NCI-H774 (cell line): ENCODE results near the gene LINC01488.
A peak's percentile ranks its signal among the peaks of the same experiment; 100 is the strongest.

Experiments
- DNase-seq: peaks from one replicate; lab custom pipeline; 2025; lab: John Stamatoyannopoulos, UW

The LINC01488 gene

DNA sequence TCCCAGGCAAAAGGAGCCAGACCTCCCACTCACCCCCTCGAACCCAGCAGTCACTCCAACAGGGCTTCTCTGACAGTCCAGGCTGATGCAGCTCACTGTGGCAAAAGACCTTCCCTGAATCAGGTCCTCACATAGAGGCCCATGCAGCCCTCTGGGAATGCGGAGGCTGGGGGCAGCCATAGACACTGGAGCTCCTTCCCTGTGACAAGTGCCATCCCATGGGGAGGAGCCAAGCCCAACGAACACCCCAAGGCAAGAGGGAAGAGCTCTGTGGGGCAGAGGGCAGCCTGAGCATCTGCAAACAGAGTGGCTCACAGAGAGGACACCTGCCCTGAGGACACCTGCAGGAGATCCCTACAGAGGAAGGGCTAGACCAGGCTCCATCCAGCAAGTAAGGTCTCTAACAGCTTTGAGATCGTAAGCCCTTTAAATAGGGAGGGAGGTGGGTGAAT, at the start of gene LINC01488:
LINC01488 (plus strand) TSS at position 271 of the 452 bp plus-strand sequence.
- DNase-seq = no peak

DNA sequence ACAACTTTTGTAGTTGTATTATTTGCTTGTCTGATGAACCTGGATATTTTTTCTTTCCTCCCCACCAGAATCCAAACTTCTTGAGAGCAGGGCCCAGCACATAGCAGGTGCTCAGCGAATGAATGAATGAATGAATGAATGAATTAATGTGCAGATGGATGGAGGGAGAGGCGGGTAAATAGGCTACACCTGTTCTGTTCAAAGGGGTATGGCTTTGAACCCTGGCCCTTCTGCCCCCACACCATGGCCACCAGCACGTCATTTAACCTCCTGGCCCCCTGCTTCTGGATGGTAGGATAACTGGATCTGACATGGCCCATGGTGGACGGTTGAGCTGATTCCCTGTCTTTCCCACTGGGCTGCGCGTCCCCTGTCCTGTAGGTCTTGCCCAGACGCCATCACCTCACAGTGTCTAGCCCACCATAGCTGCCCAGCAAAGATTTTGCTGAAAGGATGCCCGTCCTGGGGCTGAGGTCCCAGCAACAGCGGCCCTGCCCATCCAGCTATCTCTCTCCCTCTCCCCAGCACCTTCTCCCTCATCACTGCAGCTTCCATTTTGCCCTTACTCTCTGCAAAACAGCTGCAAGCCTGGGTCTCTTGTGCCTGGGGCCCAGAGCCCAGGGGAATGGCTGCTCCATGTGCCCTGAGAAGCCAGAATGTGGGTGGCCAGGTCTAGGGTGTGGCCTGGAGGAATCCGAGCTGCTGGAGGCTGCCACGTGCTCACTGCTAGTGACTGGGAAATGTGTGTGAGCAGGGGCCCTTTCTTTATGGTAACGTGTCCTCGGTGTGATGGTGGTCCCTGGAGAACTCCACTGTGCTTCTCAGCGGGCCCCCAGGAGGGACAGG, 49.3 kb upstream of the LINC01488 start:
- no peak for DNase-seq

DNA sequence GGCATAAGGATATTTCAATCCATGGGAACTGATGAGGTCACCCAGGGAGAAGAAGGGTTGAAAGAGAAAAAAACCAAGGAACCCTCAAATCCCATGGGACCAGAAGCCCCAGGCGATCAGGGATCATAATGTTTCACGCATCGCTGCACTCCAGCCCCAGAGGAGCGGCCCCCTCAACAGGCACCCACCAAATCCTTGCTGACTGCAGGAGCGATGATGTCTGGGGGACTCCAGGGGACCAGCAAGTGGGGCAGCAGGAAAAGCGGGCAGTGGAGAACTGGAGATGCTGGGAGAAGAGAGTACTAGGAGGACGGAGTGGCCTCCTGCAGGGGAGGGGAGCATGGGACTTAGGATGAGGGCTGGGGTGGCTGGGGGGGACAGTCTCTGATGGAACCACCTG, 47.7 kb upstream of the LINC01488 start:
- no peak for DNase-seq

DNA sequence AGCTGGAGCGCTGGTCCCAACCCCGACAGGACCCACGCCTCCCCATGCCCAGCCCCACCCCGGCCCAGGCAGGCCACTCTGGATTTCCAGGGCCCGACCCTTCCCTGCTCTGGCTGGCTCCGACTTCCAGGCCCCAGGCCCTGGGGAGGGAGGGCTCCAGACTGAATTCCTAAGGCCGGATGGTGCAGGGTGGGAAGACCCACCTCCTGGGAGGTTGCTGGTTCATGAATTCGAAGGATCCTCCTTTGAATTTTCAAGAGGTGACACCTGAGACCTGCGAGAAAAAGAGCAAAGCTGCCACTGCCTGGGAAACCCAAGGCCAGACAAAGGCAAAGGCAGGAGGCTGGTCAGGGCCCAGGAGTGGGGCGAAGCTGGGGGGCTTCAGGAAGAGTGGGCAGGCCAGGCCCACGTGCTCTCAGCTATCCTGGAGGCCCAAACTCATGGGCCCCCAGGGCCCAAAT, 47.0 kb upstream of the LINC01488 start:
- no peak for DNase-seq

DNA sequence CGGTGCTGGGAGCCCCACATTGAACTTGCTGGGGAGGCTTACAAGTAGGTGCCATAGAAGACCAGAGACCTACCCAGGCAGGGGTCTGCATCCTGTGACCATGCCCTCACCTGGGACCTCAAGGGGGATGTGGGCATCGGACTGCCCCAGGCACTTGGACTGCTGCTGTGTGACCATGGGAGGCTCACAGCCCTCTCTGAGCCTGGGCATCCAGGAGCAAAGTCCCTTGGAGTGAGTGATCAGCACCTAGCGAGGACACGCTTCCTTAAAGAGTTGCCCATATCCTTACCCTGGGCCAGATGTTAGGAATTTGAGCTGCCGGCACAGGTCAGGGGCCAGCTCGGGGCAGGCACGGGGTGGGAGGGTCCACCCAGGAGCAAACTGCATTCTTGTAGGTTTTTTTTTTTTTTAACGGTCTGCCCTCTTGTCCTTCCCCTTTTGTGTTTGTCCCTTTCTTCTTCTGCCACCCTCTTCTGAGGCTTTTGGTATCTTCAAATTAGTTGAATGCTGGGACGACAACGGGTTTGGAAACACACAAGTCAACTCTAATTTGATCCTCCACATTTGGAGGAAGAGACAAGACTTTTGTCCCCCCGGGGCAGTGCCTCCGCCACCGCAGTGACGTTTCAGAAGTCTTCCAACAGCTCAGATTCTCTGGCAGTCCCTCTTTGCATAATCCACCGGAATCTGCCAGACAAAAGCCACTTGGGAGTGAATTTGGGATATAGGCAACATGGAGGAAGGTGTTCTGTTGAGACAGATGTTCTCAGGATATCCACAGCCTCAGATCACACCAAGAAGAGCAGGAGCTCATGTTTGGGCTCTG, 46.1 kb upstream of the LINC01488 start:
- no peak for DNase-seq

DNA sequence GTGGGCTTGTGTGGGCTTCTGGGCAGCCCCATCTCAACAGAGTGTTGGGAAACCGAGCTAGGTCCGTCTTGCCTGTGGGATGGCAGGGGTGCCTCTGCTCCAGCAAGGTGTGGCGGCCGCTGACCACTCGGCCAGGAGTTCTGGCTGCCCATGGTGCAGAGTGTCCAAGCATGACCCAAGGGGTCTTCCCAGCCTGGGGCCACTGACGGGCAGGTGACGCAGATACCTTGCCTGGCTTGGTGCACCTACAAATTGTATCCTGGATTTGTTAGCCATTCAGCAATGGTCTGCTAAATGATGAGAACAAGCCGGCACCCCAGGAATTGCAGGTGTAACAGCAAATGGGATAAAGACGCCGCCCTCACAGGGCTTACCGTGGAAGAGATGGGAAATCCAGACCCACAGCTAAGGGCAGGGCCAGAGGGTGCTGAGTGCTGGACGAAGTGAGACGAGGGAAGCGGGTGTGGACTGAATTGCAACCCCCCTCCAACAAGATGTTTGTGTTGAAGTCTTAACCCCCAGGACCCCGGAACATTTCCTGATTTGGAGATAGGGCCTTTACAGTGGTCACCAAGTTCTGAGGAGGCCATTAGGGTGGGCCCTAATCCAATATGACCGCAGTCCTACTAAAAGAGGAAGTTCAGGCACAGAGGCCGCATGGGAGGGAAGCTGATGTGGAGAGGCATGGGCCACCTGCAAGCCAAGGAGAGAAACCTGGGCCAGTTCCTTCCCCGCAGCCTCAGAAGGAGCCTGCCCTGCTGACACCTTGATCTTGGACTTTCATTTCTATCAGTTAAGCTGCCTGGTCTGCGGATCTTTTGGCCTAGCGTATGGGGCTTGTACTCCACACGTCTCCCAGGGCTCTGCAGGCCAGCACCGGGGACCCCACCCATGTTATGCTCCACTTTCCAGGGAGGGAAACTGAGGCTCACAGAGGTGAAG, 45.2 kb upstream of the LINC01488 start:
- DNase-seq = no peak

DNA sequence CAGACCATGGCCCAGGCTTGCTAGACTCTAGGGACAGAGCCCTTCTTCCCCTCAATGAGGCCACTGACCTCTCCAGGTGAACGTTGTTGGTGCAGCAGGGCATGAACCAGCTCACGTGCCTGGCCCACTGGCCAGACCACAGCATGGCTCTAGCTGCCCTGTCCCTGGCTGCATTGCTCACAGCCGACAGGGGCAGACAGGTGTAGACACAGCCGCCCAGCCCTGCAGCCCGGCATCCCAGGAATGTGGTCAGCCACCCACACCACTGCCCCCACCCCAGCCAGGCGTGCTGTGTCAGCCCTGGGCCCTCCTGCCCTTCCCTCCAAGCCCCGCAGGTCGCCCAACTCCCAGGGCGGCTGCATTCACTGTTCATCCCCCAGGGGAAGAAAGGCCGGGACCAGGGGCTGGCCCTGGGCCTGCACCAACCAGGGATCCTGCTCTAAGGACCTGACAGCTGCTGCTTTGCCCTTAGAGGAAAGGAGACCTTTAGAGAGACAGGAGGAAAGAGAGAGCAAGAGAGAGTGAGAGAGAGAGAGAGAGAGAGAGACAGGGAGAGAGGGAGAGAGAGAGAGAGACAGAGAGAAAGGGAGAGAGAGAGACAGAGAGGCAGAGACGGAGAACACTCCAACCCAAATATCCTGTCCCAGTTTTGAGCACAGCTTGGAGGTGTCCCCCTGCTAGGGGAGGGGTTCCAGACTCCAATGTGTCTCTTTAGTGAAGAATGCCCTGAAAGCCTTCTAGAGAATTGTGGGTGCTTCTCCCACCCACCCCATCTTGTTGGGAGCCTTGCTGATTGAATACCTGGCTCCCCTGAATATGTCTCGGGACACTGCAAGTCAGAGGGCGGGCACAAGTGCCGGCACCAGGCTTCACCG, 44.2 kb upstream of the LINC01488 start:
- DNase-seq = no peak

DNA sequence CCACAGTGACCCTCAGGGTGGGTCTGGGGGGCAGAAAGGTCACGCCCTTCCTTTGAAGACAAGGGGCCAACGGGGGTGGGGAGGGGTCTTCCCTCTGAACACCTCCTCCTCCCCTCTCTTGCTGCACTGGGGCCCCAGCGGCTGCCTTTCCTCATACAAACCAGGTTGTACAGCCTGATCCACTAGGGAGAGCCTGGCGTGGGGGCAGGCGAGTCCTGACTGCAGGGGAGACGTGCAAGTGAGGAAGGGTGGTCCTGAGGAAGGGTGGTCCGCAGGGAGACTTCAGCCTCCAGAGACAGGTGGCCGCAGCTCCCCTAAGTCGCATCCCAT, 43.6 kb upstream of the LINC01488 start:
- DNase-seq = no peak

DNA sequence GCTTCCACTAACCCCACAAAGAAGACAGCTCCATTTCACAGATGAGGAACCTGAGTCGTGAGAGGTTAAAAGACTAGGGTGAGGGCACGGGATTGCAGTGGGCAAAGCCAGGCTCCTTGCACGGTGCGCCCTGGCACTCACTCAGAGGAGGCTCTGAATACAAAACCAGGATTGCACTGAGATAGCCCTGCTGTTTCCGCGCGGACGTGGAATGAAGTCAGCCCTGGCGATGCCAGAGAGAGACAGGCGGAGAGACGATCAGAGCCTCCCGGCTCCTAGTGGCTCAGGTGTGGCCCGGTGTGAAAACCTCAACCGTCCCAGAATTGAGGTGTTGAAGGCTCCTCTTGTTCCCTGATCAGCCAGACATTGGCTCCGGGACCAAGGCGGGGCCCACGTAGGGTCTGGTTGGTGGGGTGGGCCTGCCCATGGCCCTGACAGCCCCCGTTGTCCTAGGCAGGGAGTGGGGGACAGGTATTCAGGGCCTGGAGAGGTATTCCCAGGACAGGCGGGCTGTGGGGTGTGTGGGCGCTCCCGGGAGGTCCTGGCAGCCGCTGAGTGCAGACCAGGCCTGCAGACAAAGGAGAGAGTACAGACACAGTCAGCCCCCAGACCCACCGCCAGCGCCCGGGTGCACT, 43.1 kb upstream of the LINC01488 start:
- no peak for DNase-seq

DNA sequence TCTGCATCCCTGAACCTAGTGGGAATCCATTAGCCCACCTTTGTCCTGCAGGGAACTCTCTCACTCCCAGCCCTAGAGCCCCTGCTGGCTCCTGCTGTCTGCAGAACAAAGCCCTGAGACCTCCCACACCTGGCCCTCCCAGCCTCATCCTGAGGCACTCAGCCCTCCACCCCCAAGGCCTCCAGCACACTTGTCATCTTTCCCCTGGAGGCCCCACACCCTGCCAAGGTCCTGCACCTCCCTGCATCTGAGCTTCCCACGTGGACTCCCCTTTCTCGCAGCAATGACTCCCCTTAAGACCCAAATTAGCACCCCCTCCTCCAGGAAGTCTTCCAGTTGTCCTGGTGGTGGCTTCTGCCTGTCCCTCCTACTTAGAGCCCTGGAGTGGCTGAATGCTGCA, 42.3 kb upstream of the LINC01488 start:
- DNase-seq = no peak

DNA sequence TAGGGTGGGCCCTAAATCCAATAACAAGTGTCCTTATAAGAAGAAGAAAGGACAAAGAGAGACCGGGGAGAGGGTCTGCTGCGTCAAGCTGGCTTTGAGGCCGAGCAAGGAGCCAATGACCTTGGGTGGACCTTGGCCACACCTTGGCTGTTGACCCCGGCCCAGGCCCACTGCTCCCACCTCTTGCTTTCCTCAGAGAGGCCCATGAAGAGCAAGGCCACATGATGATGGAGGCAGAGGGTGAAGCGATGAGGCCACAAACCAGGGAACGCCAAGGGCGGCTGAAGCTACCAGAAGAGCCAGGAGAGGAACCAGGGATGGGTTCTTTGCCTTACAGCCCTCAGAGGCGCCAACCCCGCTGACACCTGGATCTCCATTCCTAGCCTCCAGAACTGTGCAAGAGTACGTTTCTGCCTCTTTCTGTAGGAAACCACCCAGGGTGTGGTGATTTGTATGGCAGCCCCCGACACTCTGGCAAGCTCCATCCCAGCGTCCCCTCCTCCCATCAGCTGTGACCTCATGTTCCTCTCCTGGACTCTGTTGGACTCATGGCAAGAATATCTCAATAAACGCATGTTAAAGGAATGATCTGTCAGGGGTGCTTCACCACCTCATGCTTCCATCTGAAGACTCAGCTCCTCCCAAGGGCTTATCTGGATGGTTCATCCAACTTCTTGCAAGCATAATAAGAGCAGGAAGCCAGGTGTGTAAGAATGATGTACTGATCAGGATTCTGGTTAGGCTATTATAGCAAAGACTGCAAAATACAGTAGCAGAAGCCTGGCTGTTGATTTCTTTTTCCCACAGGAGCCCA, 41.6 kb upstream of the LINC01488 start:
- no peak for DNase-seq

DNA sequence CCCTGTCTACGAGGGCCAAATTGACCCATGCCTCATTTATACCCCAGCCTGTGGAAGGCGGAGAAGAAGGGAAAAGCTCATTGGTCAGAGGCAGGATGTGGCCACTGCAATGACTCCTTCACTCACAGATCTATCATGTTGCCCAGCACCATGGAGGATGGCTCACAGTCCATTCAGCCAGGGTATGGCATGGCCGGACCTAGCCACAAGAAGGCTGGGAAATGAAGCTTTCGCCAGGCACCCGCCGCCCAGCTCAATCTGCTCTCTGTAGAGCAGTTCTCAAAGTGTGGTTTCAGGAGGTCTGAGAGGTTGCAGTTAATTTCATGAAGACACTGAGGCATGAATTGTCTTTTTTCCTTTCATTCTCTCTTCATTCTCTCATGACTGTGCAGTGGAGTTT, 40.6 kb upstream of the LINC01488 start:
- no peak for DNase-seq

DNA sequence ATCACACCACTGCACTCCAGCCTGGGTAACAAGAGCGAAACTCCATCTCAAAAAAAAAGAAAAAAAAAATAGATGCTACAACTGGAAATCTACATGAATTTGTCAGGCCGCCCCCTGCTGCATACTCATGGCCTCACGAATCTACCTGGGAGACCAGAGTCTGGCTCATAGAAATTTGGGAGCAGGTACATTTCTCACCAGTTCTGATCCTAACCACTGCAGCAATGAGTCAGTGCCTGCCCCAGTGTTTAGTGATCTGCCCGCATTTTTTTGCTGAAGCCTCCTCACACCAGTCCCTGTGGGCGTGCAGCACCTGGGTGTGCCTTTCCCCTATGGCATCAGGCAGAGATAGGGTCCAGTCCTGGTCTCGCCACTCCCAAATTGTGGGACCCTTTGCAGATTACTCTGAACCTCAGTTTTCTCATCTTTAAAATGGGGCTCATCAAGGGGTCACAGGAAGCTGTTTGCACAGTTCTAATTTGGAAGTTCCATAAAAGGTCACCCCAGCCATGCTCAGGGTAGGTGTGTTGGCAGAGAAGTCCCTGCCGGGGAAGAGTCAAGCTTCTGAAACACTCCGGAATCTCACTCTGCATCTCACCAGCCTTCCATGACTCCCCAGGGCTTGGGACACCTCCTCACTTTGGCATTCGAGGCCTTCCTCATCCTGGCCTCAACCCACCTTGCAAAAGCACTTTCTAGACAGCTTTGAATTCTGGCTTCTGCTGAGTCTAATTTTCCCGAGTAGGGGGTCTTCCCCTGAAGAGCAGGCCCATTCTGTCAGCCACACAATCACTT, 39.3 kb upstream of the LINC01488 start:
- DNase-seq = no peak

DNA sequence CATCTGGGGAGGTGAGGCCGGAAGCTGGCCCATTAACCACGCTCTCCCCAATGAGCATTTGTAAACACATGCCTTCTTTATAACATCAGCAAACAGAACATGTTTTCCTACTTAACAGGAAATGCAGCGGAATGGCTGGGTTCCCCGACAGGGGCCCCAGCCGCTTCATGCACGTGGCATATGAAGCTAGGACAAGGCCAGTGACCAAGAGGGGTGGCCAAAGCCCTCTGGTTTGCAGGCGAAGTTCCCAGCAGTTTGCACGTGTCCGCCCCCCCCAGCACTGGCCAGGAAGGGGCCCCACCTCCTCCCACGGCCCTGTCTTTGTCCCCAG, 38.7 kb upstream of the LINC01488 start:
- no peak for DNase-seq

DNA sequence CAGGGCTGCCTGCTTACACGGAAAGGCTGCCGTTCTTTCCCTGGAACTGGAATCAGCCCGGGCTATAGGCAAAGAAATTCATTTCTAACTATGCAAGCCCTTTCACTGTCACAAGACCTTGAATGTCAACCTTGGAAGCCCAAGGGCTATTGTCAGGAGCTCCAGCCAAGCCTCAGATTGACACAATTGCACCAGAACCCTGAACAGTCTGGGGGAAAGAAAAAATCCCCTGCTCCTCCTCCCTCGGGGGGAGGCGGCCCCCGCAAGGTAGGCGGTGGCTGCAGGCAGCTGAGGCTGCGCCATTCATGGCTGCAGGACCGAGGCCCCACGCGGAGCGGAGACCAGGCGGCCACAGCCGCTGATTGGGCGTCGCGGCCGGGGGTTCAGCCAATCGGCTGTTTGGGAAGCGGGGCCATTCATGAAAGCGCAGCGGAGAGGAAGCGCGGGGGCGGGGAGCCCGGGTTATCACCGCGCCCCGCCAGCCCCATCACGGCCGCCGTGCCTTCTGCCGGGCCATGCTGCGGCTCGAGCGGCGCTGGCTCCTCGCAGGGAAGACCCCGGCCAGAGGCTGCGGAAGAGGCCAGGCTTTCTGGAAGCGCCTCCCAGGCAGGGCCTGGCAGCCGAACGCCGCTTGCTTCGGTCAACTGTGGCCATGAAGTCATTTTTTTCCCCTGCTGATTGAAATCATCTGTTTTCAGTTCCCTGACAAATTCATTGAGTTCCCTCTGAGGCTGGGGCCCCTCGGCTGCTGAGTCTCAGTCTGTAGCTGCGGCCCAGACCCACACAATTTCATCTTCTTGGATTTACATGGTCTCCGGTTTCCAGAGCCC, 38.1 kb upstream of the LINC01488 start:
- peak; percentile 10 for DNase-seq

DNA sequence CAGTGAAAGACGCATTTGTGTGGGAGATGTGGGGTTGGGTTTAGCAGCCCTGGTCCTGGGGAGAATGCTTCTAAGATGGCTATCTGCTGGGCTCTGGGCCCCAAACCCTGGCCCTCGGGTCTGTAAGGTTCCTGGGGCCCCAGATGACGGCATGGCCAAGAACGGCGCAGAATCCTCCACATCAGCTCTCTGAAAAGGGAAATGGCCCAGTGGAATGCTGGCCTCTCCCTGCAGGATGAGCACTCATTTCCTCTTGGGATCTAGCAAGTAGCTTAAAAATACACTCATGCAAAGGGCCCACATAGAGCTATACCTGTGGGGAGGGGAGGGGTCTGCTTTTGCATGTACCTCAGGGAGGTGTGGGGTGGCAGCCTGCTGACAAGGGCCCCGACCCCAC, 37.5 kb upstream of the LINC01488 start:
- DNase-seq = no peak

DNA sequence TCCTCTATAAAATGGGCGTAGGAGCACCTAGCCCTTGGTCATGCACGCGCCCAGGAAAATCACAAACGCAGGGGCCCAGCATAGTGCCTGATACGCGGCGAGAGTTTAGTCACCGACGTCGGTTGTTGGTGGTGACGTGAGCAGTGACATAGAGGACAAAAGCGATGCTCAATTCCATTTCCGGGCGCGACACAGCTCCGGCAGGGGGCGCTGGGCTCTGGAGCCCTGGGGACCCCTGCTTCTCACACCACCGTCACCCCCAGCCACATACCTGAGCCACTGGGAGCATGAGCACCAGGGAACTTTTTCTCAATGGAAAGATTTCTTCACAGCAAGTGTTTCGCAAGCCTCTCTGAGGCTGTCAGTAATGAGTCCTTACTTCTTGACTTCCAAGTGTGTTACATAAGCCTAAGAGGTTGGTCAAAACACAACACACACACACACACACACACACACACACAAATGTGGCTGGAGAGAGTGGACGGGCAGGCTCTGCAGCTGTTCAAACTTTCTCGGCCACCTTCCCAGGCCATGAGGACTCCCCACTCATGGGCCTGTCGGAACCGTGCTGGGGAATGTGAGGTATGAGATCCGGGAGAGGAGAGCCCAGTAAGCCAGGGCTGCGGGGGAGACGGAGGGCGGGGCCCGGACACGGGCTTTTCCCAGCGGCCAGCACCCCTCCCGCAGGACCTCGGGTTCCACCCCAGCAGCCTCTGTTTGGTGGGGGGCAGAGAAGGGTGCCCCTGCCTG, 36.9 kb upstream of the LINC01488 start:
- no peak for DNase-seq

DNA sequence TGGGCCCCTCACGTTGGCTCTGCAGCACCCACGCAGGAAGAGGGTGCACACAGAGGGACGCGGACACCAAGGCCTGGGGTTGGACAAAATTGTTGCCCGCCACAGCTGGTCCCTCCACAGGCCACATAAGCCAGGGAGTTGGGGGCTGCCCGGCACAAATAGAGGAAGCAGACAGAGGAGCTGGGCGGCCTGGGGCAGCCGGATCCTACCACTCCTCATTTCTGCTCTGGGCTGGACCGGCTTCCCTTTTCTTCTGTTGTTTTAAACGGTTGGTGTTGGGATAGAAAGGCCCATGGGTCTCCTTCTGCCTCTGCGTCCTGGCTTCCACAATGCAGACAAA, 36.4 kb upstream of the LINC01488 start:
- no peak for DNase-seq
